ENCODE results near the gene FOXN1. TPM values are rescaled to one million over a fixed set of nuclear protein-coding genes. Genes with fewer than 3 reads are reported as not detected.

The FOXN1 gene
- total and polyA plus RNA-seq, 2 of the 4 experiments (the other 2 are of a cell fraction): not detected

DNA sequence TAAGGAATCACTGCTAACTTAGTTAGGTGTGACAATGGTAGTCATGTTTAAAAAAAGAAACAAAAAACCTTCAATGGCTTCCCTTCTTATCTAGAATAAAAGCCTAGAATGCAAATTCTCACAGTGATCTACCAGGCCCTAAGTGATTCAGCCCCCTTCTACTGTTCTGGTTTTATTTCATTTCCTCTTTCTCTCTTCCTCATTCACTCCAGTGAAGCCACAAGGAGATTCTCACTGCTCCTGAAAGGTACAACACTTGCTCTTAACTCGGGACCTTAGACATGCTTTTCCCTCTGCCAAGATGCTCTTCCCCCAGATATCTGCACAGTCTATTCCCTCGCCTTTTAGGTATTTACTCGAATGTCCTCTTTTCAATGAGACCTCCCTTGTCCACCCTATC lies 61.5 kb downstream of the FOXN1 start:
- Histone ChIP-seq H3K9me1 (ENCODE audit: insufficient read depth, low read length) (peaks cover 13% of the 10 kb centered on the region), H2AK5ac (ENCODE audit: low read depth, low read length) (no peak overlapping the region), H4K5ac (ENCODE audit: low read depth, low read length) (no peak overlapping the region), H2AFZ (replicated peaks; ENCODE audit: low read length, poor library complexity) (no peak overlapping the region), H3K14ac (replicated peaks; ENCODE audit: low read depth, low read length) (no peak overlapping the region), H4K20me1 (ENCODE audit: insufficient read depth, low read length) (peaks cover 9% of the 10 kb centered on the region; the same call in 1 of the 2 replicates), H3K9me3 (ENCODE audit: control insufficient read depth, insufficient read depth, low read length) (no peaks in the 10 kb centered on the region), H2BK15ac (ENCODE audit: low read depth, low read length) (no peak overlapping the region), H3K27me3 (ENCODE audit: control insufficient read depth, insufficient read depth, low read length) (no peaks in the 10 kb centered on the region), H3K18ac (ENCODE audit: low read depth, low read length) (no peak overlapping the region), H3K4me1 (ENCODE audit: control insufficient read depth, insufficient read depth, low read length) (peaks cover 7% of the 10 kb centered on the region), H3K4ac (ENCODE audit: low read depth, low read length) (no peak overlapping the region), H3K27ac (ENCODE audit: insufficient read depth, low read length) (no peak overlapping the region), H2BK20ac (ENCODE audit: low read depth, low read length) (no peak overlapping the region), H3K79me1 (ENCODE audit: low read depth in 1 of 2, low read length in 2 of 2) (peaks cover 21 to 50% of the 10 kb centered on the region in 2 experiments), H3K4me2 (ENCODE audit: low read depth, low read length) (no peak overlapping the region), H3K4me3 (ENCODE audit: insufficient read depth, low read depth, low read length) (no peak overlapping the region), H3K36me3 (ENCODE audit: control insufficient read depth, insufficient read depth, low read length) (peaks cover 7% of the 10 kb centered on the region), H4K91ac (ENCODE audit: insufficient read depth, low read depth, low read length) (no peak overlapping the region), H2BK120ac (ENCODE audit: low read depth, low read length) (no peak overlapping the region), H3K56ac (ENCODE audit: extremely low read depth, insufficient read depth, low read length) (no peak overlapping the region), H3K23ac (ENCODE audit: low read depth, low read length) (no peak overlapping the region), H2AK9ac (replicated peaks; ENCODE audit: low read depth, low read length, poor library complexity) (no peak overlapping the region), H2BK5ac (ENCODE audit: low read depth, low read length, poor library complexity, severe bottlenecking) (no peak overlapping the region), H3K9ac (ENCODE audit: low read depth, low read length) (no peak overlapping the region), H4K8ac (ENCODE audit: low read depth in 2 of 2, low read length in 2 of 2) (no peak overlapping the region)
- no TSS peak for BruUV-seq (replicated peaks)
- intact Hi-C loops (cut with micrococcal nuclease): no loop called here
- no peak for TF ChIP-seq NFE2L2 (IDR thresholded peaks at IDR 0.05; ENCODE audit: low read depth, low read length)
- no peak for TF ChIP-seq MAFK (IDR thresholded peaks at IDR 0.05; ENCODE audit: low read depth, low read length)
- TF ChIP-seq SMC3 (IDR thresholded peaks at IDR 0.05; ENCODE audit: low read depth, low read length): no peak
- TF ChIP-seq CHD1 (IDR thresholded peaks at IDR 0.05; ENCODE audit: low read depth, low read length): no peak
- no peak for TF ChIP-seq CEBPB (IDR thresholded peaks at IDR 0.05; ENCODE audit: low read depth, low read length)
- TF ChIP-seq RAD21 (IDR thresholded peaks at IDR 0.05; ENCODE audit: low read length): no peak
- TF ChIP-seq MAZ (IDR thresholded peaks at IDR 0.05; ENCODE audit: borderline replicate concordance, low read depth, low read length): no peak
- no peak for TF ChIP-seq RCOR1 (IDR thresholded peaks at IDR 0.05; ENCODE audit: insufficient replicate concordance, low read length)
- TF ChIP-seq, protein P1, sequence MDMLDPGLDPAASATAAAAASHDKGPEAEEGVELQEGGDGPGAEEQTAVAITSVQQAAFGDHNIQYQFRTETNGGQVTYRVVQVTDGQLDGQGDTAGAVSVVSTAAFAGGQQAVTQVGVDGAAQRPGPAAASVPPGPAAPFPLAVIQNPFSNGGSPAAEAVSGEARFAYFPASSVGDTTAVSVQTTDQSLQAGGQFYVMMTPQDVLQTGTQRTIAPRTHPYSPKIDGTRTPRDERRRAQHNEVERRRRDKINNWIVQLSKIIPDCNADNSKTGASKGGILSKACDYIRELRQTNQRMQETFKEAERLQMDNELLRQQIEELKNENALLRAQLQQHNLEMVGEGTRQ (IDR thresholded peaks at IDR 0.05; ENCODE audit: low read depth, low read length): no peak
- no peak for TF ChIP-seq BHLHE40 (IDR thresholded peaks at IDR 0.05; ENCODE audit: low read depth, low read length)
- TF ChIP-seq, protein P2, sequence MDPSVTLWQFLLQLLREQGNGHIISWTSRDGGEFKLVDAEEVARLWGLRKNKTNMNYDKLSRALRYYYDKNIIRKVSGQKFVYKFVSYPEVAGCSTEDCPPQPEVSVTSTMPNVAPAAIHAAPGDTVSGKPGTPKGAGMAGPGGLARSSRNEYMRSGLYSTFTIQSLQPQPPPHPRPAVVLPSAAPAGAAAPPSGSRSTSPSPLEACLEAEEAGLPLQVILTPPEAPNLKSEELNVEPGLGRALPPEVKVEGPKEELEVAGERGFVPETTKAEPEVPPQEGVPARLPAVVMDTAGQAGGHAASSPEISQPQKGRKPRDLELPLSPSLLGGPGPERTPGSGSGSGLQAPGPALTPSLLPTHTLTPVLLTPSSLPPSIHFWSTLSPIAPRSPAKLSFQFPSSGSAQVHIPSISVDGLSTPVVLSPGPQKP (IDR thresholded peaks at IDR 0.05; ENCODE audit: borderline replicate concordance, low read depth, low read length): no peak
- TF ChIP-seq POLR2A (IDR thresholded peaks at IDR 0.05; ENCODE audit: low read depth, low read length): no peak
- TF ChIP-seq, protein P3, sequence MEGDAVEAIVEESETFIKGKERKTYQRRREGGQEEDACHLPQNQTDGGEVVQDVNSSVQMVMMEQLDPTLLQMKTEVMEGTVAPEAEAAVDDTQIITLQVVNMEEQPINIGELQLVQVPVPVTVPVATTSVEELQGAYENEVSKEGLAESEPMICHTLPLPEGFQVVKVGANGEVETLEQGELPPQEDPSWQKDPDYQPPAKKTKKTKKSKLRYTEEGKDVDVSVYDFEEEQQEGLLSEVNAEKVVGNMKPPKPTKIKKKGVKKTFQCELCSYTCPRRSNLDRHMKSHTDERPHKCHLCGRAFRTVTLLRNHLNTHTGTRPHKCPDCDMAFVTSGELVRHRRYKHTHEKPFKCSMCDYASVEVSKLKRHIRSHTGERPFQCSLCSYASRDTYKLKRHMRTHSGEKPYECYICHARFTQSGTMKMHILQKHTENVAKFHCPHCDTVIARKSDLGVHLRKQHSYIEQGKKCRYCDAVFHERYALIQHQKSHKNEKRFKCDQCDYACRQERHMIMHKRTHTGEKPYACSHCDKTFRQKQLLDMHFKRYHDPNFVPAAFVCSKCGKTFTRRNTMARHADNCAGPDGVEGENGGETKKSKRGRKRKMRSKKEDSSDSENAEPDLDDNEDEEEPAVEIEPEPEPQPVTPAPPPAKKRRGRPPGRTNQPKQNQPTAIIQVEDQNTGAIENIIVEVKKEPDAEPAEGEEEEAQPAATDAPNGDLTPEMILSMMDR (conservative IDR thresholded peaks at IDR 0.05; ENCODE audit: low read depth, low read length): no peak
- TF ChIP-seq RFX5 (IDR thresholded peaks at IDR 0.05; ENCODE audit: low read depth, low read length): no peak
- TF ChIP-seq MXI1 (IDR thresholded peaks at IDR 0.05; ENCODE audit: borderline replicate concordance, low read depth, low read length): no peak
- TF ChIP-seq FOS (IDR thresholded peaks at IDR 0.05; ENCODE audit: low read depth, low read length): no peak
- CTCF ChIA-PET: no interaction called here
- dilution Hi-C loops (cut with HindIII; ENCODE audit: low sequenced_read_pairs, unreplicated experiment): no loop called here
- in situ Hi-C loops (cut with MboI; ENCODE audit: low sequenced_read_pairs): no loop called here
- WGBS, 2 experiments (ENCODE audit: extremely low coverage in 2 of 2, insufficient read length in 1 of 2): 90% methylated on average over 3 of the region's 3 CpGs; no CpG with 5 or more reads in 1 of the 2 experiments
- ATAC-seq (ENCODE audit: low read depth) (no peak), DNase-seq (no peak)
- POLR2A ChIA-PET (ENCODE audit: unreplicated experiment): no interaction called here
